Measurements from ENCODE around the gene NADSYN1. TPM values are rescaled to one million over a fixed set of nuclear protein-coding genes. Genes with fewer than 3 reads are reported as not detected.

The NADSYN1 gene
- polyA plus RNA-seq, 3 donors = 44.1 to 162 (median 44.8) TPM

- Mint-ChIP-seq H3K4me1 (peaks cover 29% of the 10 kb centered on the region), H3K27ac (no peak within 1 kb of the TSS), H3K36me3 (no peaks in the 10 kb centered on the region), H3K9me3 (peaks cover 7 to 14% (median 9%) of the 10 kb centered on the region in 7 donors), H3K27me3 (ENCODE audit: low read depth in 3 of 3) (peaks cover 0 to 7% (median 4%) of the 10 kb centered on the region in 3 donors), H3K4me3 (no peak within 1 kb of the TSS)
- Histone ChIP-seq H3K36me3 (replicated peaks in 1 of 2; ENCODE audit: control insufficient read depth in 1 of 2, insufficient read depth in 2 of 2, low read length in 2 of 2) (no peaks in the 10 kb centered on the region), H3K27me3 (ENCODE audit: control insufficient read depth in 2 of 2, insufficient read depth in 2 of 2, low read length in 2 of 2) (no peaks in the 10 kb centered on the region), H4K20me1 (ENCODE audit: insufficient read depth, low read length) (no peaks in the 10 kb centered on the region), H3K9me3 (replicated peaks in 1 of 2; ENCODE audit: control insufficient read depth in 1 of 2, insufficient read depth in 1 of 2, low read length in 2 of 2) (peaks cover 0 to 20% of the 10 kb centered on the region in 2 donors), H3K4me3 (replicated peaks in 1 of 3; ENCODE audit: low read depth in 2 of 3, low read length in 3 of 3) (no peak within 1 kb of the TSS), H3K79me2 (ENCODE audit: insufficient read depth, low read length) (no peaks in the 10 kb centered on the region), H3K9ac (ENCODE audit: insufficient read depth, low read length, poor library complexity, severe bottlenecking) (no peak within 1 kb of the TSS), H3K4me2 (replicated peaks; ENCODE audit: extremely low read depth, low read length, poor library complexity, severe bottlenecking) (no peak within 1 kb of the TSS), H3K4me1 (ENCODE audit: control insufficient read depth in 1 of 2, insufficient read depth in 2 of 2, low read length in 2 of 2) (peaks cover 9 to 15% of the 10 kb centered on the region in 2 donors), H3K27ac (ENCODE audit: low read depth in 1 of 2, low read length in 2 of 2) (no peak within 1 kb of the TSS), H2AFZ (ENCODE audit: insufficient read depth, low read depth, low read length, poor library complexity, severe bottlenecking) (no peak within 1 kb of the TSS)
- intact Hi-C loops (cut with micrococcal nuclease) = no loop called here
- no peak for DNase-seq
- TF ChIP-seq CTCF (IDR thresholded peaks at IDR 0.05) = no peak
- WGBS (ENCODE audit: insufficient coverage) = 74% methylated on average over 3 of the region's 5 CpGs
Measured at GRCh38 chr11:71548120-71548519, 95.1 kb downstream of the NADSYN1 start, which contains the start of gene KRTAP5-9. KRTAP5-9 (plus strand) TSS chr11:71548420; CDS start chr11:71548658, 238 bp downstream.

GRCh38 chr11:71548716-71549151 lies 95.7 kb downstream of the NADSYN1 start:
- no peak for TF ChIP-seq CTCF (IDR thresholded peaks at IDR 0.05)
- Mint-ChIP-seq H3K4me1 (peaks cover 23% of the 10 kb centered on the region), H3K27me3 (ENCODE audit: low read depth in 3 of 3) (peaks cover 0 to 7% (median 4%) of the 10 kb centered on the region in 3 donors), H3K27ac (no peak overlapping the region), H3K4me3 (no peak overlapping the region), H3K9me3 (peaks cover 6 to 10% (median 8%) of the 10 kb centered on the region in 7 donors), H3K36me3 (no peaks in the 10 kb centered on the region)
- H3K9ac ChIP-seq (ENCODE audit: insufficient read depth, low read length, poor library complexity, severe bottlenecking) = no peak overlapping the region
- no peaks in the 10 kb centered on the region for H3K27me3 ChIP-seq (ENCODE audit: control insufficient read depth in 2 of 2, insufficient read depth in 2 of 2, low read length in 2 of 2)
- no peak overlapping the region for H2AFZ ChIP-seq (ENCODE audit: insufficient read depth, low read depth, low read length, poor library complexity, severe bottlenecking)
- H3K4me3 ChIP-seq (replicated peaks in 1 of 3; ENCODE audit: low read depth in 2 of 3, low read length in 3 of 3) = no peak overlapping the region
- no peaks in the 10 kb centered on the region for H3K36me3 ChIP-seq (replicated peaks in 1 of 2; ENCODE audit: control insufficient read depth in 1 of 2, insufficient read depth in 2 of 2, low read length in 2 of 2)
- 29% methylated on average over 5 of the region's 5 CpGs for WGBS (ENCODE audit: insufficient coverage)
- no peaks in the 10 kb centered on the region for H3K79me2 ChIP-seq (ENCODE audit: insufficient read depth, low read length)
- DNase-seq = no peak
- H3K27ac ChIP-seq (ENCODE audit: low read depth in 1 of 2, low read length in 2 of 2) = no peak overlapping the region
- H3K4me2 ChIP-seq (replicated peaks; ENCODE audit: extremely low read depth, low read length, poor library complexity, severe bottlenecking) = no peak overlapping the region
- peaks cover 4 to 8% of the 10 kb centered on the region in 2 donors for H3K4me1 ChIP-seq (ENCODE audit: control insufficient read depth in 1 of 2, insufficient read depth in 2 of 2, low read length in 2 of 2)
- intact Hi-C loops (cut with micrococcal nuclease) = no loop called here
- no peaks in the 10 kb centered on the region for H4K20me1 ChIP-seq (ENCODE audit: insufficient read depth, low read length)
- H3K9me3 ChIP-seq (replicated peaks in 1 of 2; ENCODE audit: control insufficient read depth in 1 of 2, insufficient read depth in 1 of 2, low read length in 2 of 2) = peaks cover 0 to 20% of the 10 kb centered on the region in 2 donors

Small RNA genes within 50 kb of the gene (small RNA-seq; reads per million reads assigned to genes)
- gene MIR6754 (ENCODE audit: insufficient read length, low read depth) = not detected

Other genes starting within 250 kb of the NADSYN1 start
- not detected for gene SHANK2, start 200.6 kb upstream of the NADSYN1 start, polyA plus RNA-seq
- gene DHCR7, start 4.8 kb upstream of the NADSYN1 start, polyA plus RNA-seq = 1 to 10 TPM; 2.2 to 3.9 (median 2.2) TPM
- gene KRTAP5-7, start 74.1 kb downstream of the NADSYN1 start, polyA plus RNA-seq = under 1 TPM in 1 of 3 donors, not detected in 2; 0.05 TPM
- gene KRTAP5-8, start 84.8 kb downstream of the NADSYN1 start, polyA plus RNA-seq = under 1 TPM in 1 of 3 donors, not detected in 2; 0.08 TPM
- gene KRTAP5-9, start 95.2 kb downstream of the NADSYN1 start, polyA plus RNA-seq = under 1 TPM in 1 of 3 donors, not detected in 2; 0.29 TPM
- not detected for gene KRTAP5-10, start 112.4 kb downstream of the NADSYN1 start, polyA plus RNA-seq
- not detected for gene KRTAP5-11, start 129.7 kb downstream of the NADSYN1 start, polyA plus RNA-seq

Measured in CD14-positive monocyte (primary cell).